IPS-20b (cell line): Measurements from ENCODE around the gene KEAP1.

Experiments used
- H3K27ac ChIP-seq: one replicate; pipeline ENCODE4 v1.5.1; 2013; ENCODE audit warnings: low read length
- H3K27me3 ChIP-seq: 2 replicates; pipeline ENCODE4 v1.6.1; 2013; ENCODE audit warnings: mild to moderate bottlenecking, low read length, inconsistent platforms; ENCODE audit not compliant: insufficient read depth
- H3K36me3 ChIP-seq: 2 replicates; pipeline ENCODE4 v1.6.1; 2013; ENCODE audit warnings: low read depth, mild to moderate bottlenecking, inconsistent platforms, low read length, moderate library complexity; ENCODE audit not compliant: insufficient read depth
- H3K4me1 ChIP-seq: 2 replicates; pipeline ENCODE4 v1.6.1; 2013; ENCODE audit warnings: mild to moderate bottlenecking, control low read depth, inconsistent platforms, low read length, moderate library complexity; ENCODE audit not compliant: insufficient read depth
- H3K4me3 ChIP-seq: 2 replicates; pipeline ENCODE4 v1.5.1; 2013; ENCODE audit warnings: mild to moderate bottlenecking, low read length, inconsistent platforms
- H3K9ac ChIP-seq: 2 replicates; pipeline ENCODE4 v1.6.1; 2013; ENCODE audit warnings: low read depth, mild to moderate bottlenecking, inconsistent platforms, low read length, moderate library complexity
- H3K9me3 ChIP-seq: 2 replicates; pipeline ENCODE4 v1.6.1; 2013; ENCODE audit warnings: mild to moderate bottlenecking, low read depth, low read length, inconsistent platforms; ENCODE audit not compliant: insufficient read depth

KEAP1 gene

GRCh38 chr19:10520652-10521318, 17.6 kb upstream of the KEAP1 start:
- no peak overlapping the region for H3K4me3 ChIP-seq
- no peak overlapping the region for H3K9ac ChIP-seq
- H3K4me1 ChIP-seq = 0 out of 2 replicates have a peak, but pooled peaks cover 4% of the 10 kb centered on the region
- no peaks in the 10 kb centered on the region for H3K9me3 ChIP-seq
- peaks cover 46% of the 10 kb centered on the region for H3K27me3 ChIP-seq
- no peaks in the 10 kb centered on the region for H3K36me3 ChIP-seq
- H3K27ac ChIP-seq = no peak overlapping the region

- Histone ChIP-seq H3K4me1 (0 out of 2 replicates have a peak, but pooled peaks cover 4% of the 10 kb centered on the region), H3K9me3 (no peaks in the 10 kb centered on the region), H3K4me3 (no peak overlapping the region), H3K27ac (no peak overlapping the region), H3K9ac (no peak overlapping the region), H3K27me3 (peaks cover 60% of the 10 kb centered on the region), H3K36me3 (no peaks in the 10 kb centered on the region)
These were observed 16.3 kb upstream of the KEAP1 start for GRCh38 chr19:10519421-10519820.

- Histone ChIP-seq H3K27ac (no peak overlapping the region), H3K9me3 (no peaks in the 10 kb centered on the region), H3K4me3 (peak overlapping the region; percentile 65), H3K9ac (no peak overlapping the region), H3K36me3 (no peaks in the 10 kb centered on the region), H3K4me1 (0 out of 2 replicates have a peak, but pooled peaks cover 4% of the 10 kb centered on the region), H3K27me3 (peaks cover 67% of the 10 kb centered on the region)
These were observed 15.5 kb upstream of the KEAP1 start for GRCh38 chr19:10518444-10519361.

- H3K9me3 ChIP-seq = no peaks in the 10 kb centered on the region
- H3K9ac ChIP-seq = no peak overlapping the region
- peaks cover 75% of the 10 kb centered on the region for H3K27me3 ChIP-seq
- peak overlapping the region; percentile 65 for H3K4me3 ChIP-seq
- no peaks in the 10 kb centered on the region for H3K36me3 ChIP-seq
- H3K27ac ChIP-seq = no peak overlapping the region
- 0 out of 2 replicates have a peak, but pooled peaks cover 4% of the 10 kb centered on the region for H3K4me1 ChIP-seq
These were observed 14.7 kb upstream of the KEAP1 start for GRCh38 chr19:10517760-10518443.

GRCh38 chr19:10517361-10517759, 14.2 kb upstream of the KEAP1 start, which contains the start of gene S1PR5:
S1PR5 (minus strand) TSS chr19:10517447; CDS start chr19:10515011, 2,436 bp downstream.
- Histone ChIP-seq H3K9me3 (no peaks in the 10 kb centered on the region), H3K27ac (no peak within 1 kb of the TSS), H3K9ac (no peak within 1 kb of the TSS), H3K4me1 (0 out of 2 replicates have a peak, but pooled peaks cover 4% of the 10 kb centered on the region), H3K27me3 (peaks cover 81% of the 10 kb centered on the region), H3K36me3 (no peaks in the 10 kb centered on the region), H3K4me3 (peak within 1 kb of the TSS; percentile 65)

GRCh38 chr19:10516671-10517286, 13.6 kb upstream of the KEAP1 start:
- Histone ChIP-seq H3K4me3 (peak overlapping the region; percentile 65), H3K4me1 (0 out of 2 replicates have a peak, but pooled peaks cover 4% of the 10 kb centered on the region), H3K27ac (no peak overlapping the region), H3K9me3 (no peaks in the 10 kb centered on the region), H3K27me3 (peaks cover 87% of the 10 kb centered on the region), H3K36me3 (no peaks in the 10 kb centered on the region), H3K9ac (no peak overlapping the region)

GRCh38 chr19:10516064-10516385, 12.9 kb upstream of the KEAP1 start:
- H3K4me3 ChIP-seq = no peak overlapping the region
- 0 out of 2 replicates have a peak, but pooled peaks cover 4% of the 10 kb centered on the region for H3K4me1 ChIP-seq
- no peaks in the 10 kb centered on the region for H3K9me3 ChIP-seq
- no peak overlapping the region for H3K27ac ChIP-seq
- no peaks in the 10 kb centered on the region for H3K36me3 ChIP-seq
- no peak overlapping the region for H3K9ac ChIP-seq
- peaks cover 87% of the 10 kb centered on the region for H3K27me3 ChIP-seq

- H3K9ac ChIP-seq = no peak overlapping the region
- no peaks in the 10 kb centered on the region for H3K9me3 ChIP-seq
- H3K36me3 ChIP-seq = no peaks in the 10 kb centered on the region
- peak overlapping the region; percentile 48 for H3K4me3 ChIP-seq
- H3K27me3 ChIP-seq = peaks cover 77% of the 10 kb centered on the region
- H3K4me1 ChIP-seq = peaks cover 7% of the 10 kb centered on the region; the same call in 1 of the 2 replicates
- no peak overlapping the region for H3K27ac ChIP-seq
These were observed 11.3 kb upstream of the KEAP1 start for GRCh38 chr19:10514211-10515145.

GRCh38 chr19:10513223-10513622, 10.1 kb upstream of the KEAP1 start:
- Histone ChIP-seq H3K9ac (no peak overlapping the region), H3K4me3 (no peak overlapping the region), H3K4me1 (peaks cover 6% of the 10 kb centered on the region; the same call in 1 of the 2 replicates), H3K27ac (no peak overlapping the region), H3K9me3 (no peaks in the 10 kb centered on the region), H3K27me3 (peaks cover 65% of the 10 kb centered on the region), H3K36me3 (no peaks in the 10 kb centered on the region)

GRCh38 chr19:10510301-10510802, 7.2 kb upstream of the KEAP1 start:
- Histone ChIP-seq H3K27ac (no peak overlapping the region), H3K9ac (no peak overlapping the region), H3K4me1 (peaks cover 3% of the 10 kb centered on the region; the same call in 1 of the 2 replicates), H3K27me3 (peaks cover 36% of the 10 kb centered on the region), H3K4me3 (no peak overlapping the region), H3K36me3 (no peaks in the 10 kb centered on the region), H3K9me3 (no peaks in the 10 kb centered on the region)
